Measurements from ENCODE around the gene ZNF445. TPM values are rescaled to one million over a fixed set of nuclear protein-coding genes. Genes with fewer than 3 reads are reported as not detected.

The ZNF445 gene
- total RNA-seq, 1 experiment from 2014 or later, result 11.9 TPM

- peaks cover 29% of the 10 kb centered on the region; the same call in 1 of the 2 replicates for H3K9me3 ChIP-seq (ENCODE audit: control insufficient read depth, insufficient read depth, low read depth, low read length)
- H3K27ac ChIP-seq (ENCODE audit: low read length), result no peak overlapping the region
- ChIA-PET CTCF (no interaction called here), POLR2A (no interaction called here)
- peaks cover 5% of the 10 kb centered on the region; the same call in 1 of the 2 replicates for H3K4me1 ChIP-seq (ENCODE audit: control insufficient read depth, insufficient read depth, low read length)
- H3K36me3 ChIP-seq (ENCODE audit: control insufficient read depth, insufficient read depth, low read length), result peaks cover 4% of the 10 kb centered on the region; the same call in 1 of the 2 replicates
- intact Hi-C loops (cut with micrococcal nuclease; ENCODE audit: unreplicated experiment) (no loop called here), in situ Hi-C loops (cut with HindIII; ENCODE audit: low pct_unique_long_range_greater_than_20kb, low sequenced_read_pairs) (no loop called here)
- ATAC-seq, result no peak
- no peak for DNase-seq (ENCODE audit: low read depth, low spot score)
- no TSS peak for BruUV-seq (replicated peaks)
- TF ChIP-seq POLR2AphosphoS5 (IDR thresholded peaks at IDR 0.05; ENCODE audit: low read depth, low read length) (no peak), CTCF (IDR thresholded peaks at IDR 0.05) (no peak), REST (IDR thresholded peaks at IDR 0.05; ENCODE audit: insufficient read depth in 1 of 2, low read depth in 2 of 2, low read length in 1 of 2) (no peak), SIN3A (IDR thresholded peaks at IDR 0.05; ENCODE audit: borderline replicate concordance, insufficient read depth, low read depth, low read length) (no peak), TCF7L2 (IDR thresholded peaks at IDR 0.05; ENCODE audit: low read depth, low read length) (no peak)
- no peak overlapping the region for H3K4me3 ChIP-seq (ENCODE audit: low read depth in 2 of 2, low read length in 2 of 2)
- no peaks in the 10 kb centered on the region for H3K27me3 ChIP-seq (ENCODE audit: control insufficient read depth, insufficient read depth, low read length)
These were observed 29.5 kb upstream of the ZNF445 start for GRCh38 chr3:44506961-44507360.

GRCh38 chr3:44506556-44506955 lies 29.1 kb upstream of the ZNF445 start:
- in situ Hi-C loops (cut with HindIII; ENCODE audit: low pct_unique_long_range_greater_than_20kb, low sequenced_read_pairs), result no loop called here
- POLR2A ChIA-PET, result no interaction called here

More at GRCh38 chr3:44506556-44506955, 29.1 kb upstream of the ZNF445 start:
- H3K36me3 ChIP-seq (ENCODE audit: control insufficient read depth, insufficient read depth, low read length), result peaks cover 4% of the 10 kb centered on the region; the same call in 1 of the 2 replicates
- CTCF ChIA-PET, result no interaction called here
- H3K9me3 ChIP-seq (ENCODE audit: control insufficient read depth, insufficient read depth, low read depth, low read length), result peaks cover 30% of the 10 kb centered on the region; the same call in 1 of the 2 replicates
- no peaks in the 10 kb centered on the region for H3K27me3 ChIP-seq (ENCODE audit: control insufficient read depth, insufficient read depth, low read length)
- no peak overlapping the region for H3K4me3 ChIP-seq (ENCODE audit: low read depth in 2 of 2, low read length in 2 of 2)
- peaks cover 4% of the 10 kb centered on the region; the same call in 1 of the 2 replicates for H3K4me1 ChIP-seq (ENCODE audit: control insufficient read depth, insufficient read depth, low read length)
- BruUV-seq (replicated peaks), result no TSS peak
- ATAC-seq (no peak), DNase-seq (ENCODE audit: low read depth, low spot score) (no peak)
- H3K27ac ChIP-seq (ENCODE audit: low read length), result no peak overlapping the region
- no peak for TF ChIP-seq CTCF (IDR thresholded peaks at IDR 0.05)
- TF ChIP-seq POLR2AphosphoS5 (IDR thresholded peaks at IDR 0.05; ENCODE audit: low read depth, low read length), result no peak
- TF ChIP-seq REST (IDR thresholded peaks at IDR 0.05; ENCODE audit: insufficient read depth in 1 of 2, low read depth in 2 of 2, low read length in 1 of 2), result no peak
- TF ChIP-seq SIN3A (IDR thresholded peaks at IDR 0.05; ENCODE audit: borderline replicate concordance, insufficient read depth, low read depth, low read length), result no peak
- TF ChIP-seq TCF7L2 (IDR thresholded peaks at IDR 0.05; ENCODE audit: low read depth, low read length), result no peak
- intact Hi-C loops (cut with micrococcal nuclease; ENCODE audit: unreplicated experiment), result no loop called here

Measured in Panc1 (cell line).